Stimulated activated CD4-positive, alpha-beta T cell treated with anti-CD3 and anti-CD28 coated beads, Interleukin-4, amount 100 ng/mL, for 4 hours (primary cell): ENCODE measurements around the gene RAB18.
"Not testable (repeated sequence)": the region's sequence is repeated elsewhere in the genome, so short reads cannot be mapped to it uniquely, and the experiment has no call there.

Source experiments
- DNase-seq, 2 experiments: peaks; one replicate each; pipeline ENCODE4 v3.0.0-alpha.2; 2020

The RAB18 gene

GRCh38 chr10:27558612-27559020, 54.5 kb downstream of the RAB18 start:
- DNase-seq = no peak

- DNase-seq = no peak
Observed at GRCh38 chr10:27561334-27561733, 57.2 kb downstream of the RAB18 start.

- DNase-seq = no peak
Observed at GRCh38 chr10:27564398-27564797, 60.3 kb downstream of the RAB18 start.

- no peak for DNase-seq
Observed at GRCh38 chr10:27564880-27565279, 60.8 kb downstream of the RAB18 start.

GRCh38 chr10:27568196-27569175, 64.4 kb downstream of the RAB18 start:
- DNase-seq = no peak

GRCh38 chr10:27569946-27570345, 65.8 kb downstream of the RAB18 start:
- no peak for DNase-seq

- DNase-seq = not testable (repeated sequence)
Observed at GRCh38 chr10:27577038-27577437, 72.9 kb downstream of the RAB18 start.

GRCh38 chr10:27578316-27578715, 74.2 kb downstream of the RAB18 start:
- DNase-seq = no peak

- DNase-seq = no peak
Observed at GRCh38 chr10:27581225-27581624, 77.1 kb downstream of the RAB18 start.

GRCh38 chr10:27584302-27584701, 80.2 kb downstream of the RAB18 start:
- DNase-seq = no peak
